ENCODE results near the gene SLC44A1.
A peak's percentile ranks its signal among the peaks of the same experiment; 100 is the strongest.

SLC44A1 gene

DNA sequence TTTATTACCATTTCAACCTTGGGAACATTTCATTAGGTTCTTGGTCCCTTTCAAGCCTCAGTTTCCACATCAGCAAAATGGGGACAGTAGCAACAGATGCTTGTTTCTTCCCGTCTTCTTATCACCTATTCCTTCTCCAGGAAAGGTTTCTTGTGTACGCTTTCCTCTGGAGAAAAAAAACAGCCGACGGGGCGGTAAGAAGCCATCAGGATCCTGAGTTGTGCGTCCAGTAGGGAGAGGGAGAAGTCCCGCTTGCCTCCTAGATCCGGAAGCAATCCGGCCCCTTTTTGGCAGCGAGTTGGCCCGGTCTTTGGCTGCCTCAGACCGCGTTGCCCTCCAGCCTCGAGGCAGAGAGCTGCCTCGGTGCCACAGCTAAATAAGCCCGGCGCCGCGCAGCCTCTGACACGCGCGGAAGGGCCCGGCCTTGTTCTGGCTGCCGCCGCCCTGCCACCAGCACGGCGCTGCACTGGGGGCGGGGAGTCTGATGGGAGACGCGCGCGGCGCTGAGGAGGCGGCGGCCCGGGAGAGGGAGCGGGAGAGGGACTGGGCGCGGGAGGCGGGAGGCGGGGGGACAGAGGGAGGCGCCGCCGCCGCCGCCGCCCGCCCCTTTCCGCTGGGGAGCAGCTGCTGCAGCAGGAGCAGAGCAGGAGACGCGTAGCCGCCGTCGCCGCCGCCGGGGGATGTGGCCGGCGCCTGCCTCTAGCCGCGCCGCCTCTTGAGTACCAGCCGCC is at the start of gene SLC44A1:
SLC44A1 (plus strand) TSS at position 649 of the 731 bp plus-strand sequence. CDS start 218 bp downstream, outside the sequence.
- DNase-seq (ENCODE audit: low spot score) = peak; percentile 95

DNA sequence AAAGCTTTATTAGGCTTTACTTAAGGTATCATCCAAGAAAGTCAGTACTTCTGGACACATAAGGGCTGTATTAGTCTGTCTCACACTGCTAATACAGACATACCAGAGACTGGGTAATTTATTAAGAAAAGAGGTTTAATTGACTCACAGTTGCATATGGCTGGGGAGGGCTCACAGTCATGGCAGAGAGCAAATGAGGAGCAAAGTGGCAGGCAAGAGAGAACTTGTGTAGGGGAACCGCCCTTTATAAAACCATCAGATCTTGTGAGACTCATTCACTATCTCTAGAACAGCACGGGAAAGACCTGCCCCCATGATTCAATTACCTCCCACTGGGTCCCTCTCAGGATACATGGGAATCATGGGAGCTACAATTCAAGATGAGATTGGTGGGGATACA is 49.2 kb upstream of the SLC44A1 start:
- DNase-seq (ENCODE audit: low spot score) = no peak

DNA sequence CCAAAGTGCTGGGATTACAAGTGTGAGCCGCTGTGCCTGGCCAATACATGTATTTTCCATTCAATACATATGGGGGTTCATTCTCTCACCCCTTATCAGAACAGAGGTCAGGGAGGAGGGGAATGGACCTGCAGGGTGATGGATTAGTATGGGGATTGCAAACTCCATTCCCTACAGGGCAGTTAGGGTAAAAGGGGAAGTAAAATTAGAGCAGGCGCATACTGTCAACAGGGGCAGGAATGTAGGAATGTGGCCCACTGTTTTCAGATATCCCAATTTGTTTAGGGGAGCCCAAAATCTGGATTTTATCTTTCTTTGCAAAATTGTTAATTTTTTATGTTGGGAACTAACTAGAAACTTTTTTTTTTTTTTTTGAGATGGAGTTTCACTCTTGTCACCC is 46.4 kb upstream of the SLC44A1 start:
- DNase-seq (ENCODE audit: low spot score) = no peak

DNA sequence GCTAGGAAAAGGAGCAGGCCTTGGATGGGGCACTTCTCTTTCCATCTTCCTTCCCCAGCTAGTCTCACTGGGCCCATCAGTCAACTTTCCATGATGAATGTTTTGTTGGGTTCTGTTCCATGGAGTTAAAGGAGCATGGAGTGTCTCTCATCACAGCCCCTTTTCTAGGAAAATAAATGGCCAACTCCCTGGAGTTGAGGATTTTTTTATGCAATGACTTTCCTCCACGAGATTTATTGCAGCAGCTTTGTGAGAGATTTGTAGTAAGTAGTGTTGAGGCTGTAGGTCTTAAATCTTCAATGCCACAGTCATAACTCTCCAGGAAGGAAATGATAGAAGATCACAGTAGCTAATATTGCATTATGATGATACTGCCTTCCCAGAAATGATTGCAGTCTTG is 45.6 kb upstream of the SLC44A1 start:
- no peak for DNase-seq (ENCODE audit: low spot score)

DNA sequence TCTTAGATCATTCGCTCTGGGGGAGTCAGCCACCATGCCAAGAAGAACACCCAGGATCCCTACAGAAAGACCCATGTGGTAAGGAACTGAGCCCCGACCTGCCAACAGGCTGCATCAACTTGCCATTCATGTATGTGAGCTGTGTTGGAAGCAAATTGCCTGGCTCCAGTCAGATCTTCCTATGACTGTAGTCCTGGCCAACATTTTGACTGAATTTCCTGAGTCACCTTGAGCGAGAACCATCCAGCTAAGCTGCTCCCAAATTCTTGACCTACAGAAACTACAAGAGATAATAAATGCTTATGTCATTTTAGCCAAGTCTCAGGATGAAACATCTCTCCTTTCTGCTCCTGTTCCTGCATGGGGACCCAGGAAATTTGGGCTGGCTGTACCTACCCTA is 40.0 kb upstream of the SLC44A1 start:
- DNase-seq (ENCODE audit: low spot score) = no peak

DNA sequence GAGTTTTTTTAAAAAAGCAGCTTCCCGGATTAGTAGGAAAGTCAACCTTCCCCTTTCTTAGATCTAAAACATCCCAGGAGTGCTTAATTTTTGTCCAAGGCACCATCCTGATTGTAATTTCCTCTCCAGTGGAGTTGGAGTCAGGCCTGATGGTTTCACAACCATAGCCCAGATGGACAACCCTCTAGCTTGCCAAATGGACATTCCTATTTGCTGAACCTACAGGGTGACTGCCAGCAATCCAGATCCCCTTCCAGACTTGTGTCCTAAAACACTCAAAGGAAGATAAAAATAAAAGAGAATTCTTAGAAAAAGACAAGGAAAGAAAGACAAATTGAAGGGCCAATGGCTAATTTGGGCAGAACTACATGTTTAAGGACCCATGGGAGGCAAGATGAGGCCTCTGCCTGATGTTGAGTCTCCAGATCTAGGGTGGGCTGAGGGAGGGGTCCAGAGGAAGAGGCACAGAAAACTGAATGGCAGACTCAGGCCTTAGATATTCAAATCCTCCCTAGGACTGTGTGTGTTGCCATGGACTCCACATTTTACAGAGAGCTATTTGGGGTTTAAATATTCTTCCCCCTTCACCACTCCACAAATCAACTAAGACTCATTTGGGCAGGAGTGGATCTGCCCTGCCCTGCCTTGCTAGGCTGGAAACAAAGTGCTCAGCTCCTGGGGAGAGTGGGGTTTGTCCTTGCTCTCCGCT is 38.5 kb upstream of the SLC44A1 start:
- no peak for DNase-seq (ENCODE audit: low spot score)

DNA sequence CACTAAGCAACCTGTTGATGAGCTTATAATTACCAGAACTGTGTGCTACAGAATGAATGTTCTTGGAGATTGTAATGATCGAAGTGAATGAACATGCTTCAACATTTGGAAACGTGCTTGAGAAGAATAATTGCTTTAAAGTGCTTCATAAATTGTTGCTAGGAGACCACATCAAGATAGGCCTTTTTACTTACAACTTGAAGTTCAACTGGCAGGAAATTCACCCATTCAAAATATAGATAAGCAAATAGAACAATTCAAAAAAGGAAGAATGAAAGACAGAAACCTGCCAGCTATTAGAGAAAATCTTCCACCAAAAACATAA is 38.0 kb upstream of the SLC44A1 start:
- no peak for DNase-seq (ENCODE audit: low spot score)

DNA sequence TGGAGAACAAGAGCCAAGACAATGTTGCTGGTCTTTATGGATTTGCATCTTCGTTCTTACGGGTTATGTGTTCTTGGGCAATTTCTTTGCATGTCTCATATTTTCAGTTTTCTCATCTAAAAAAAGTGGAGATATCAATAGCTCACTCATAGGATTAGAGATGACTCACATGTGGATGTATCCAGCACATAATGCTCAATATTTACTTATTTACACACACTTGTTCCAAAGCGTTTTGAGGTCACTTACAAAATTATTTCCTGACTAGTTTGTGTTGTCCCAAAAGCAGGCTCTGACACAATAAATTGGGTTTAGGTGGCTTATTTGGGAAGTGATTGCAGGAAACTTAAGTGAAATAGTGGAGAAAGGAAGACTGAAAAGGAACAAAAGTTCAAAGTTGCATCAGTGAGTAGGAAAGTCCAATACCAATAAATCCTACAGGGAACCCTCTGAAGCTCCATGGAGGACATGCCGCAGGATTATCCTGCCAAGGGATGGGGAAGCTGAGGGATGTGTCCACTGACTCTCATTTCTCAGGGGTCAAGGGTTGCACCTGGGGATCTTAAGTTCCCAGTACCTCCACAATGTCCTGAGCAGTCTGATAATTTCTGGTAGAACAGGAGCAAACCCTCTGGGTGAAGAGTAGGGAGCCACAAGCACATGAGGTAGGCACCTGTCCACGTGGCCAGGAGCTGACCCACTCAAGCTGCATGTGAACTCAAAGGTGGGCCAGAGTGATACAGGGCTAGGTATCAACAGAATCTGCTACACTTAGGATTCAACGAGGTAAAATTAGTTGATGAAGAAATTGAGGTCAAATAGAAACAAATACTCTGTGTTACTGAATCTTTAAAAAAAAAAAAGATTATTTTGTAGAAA is 37.4 kb upstream of the SLC44A1 start:
- no peak for DNase-seq (ENCODE audit: low spot score)

DNA sequence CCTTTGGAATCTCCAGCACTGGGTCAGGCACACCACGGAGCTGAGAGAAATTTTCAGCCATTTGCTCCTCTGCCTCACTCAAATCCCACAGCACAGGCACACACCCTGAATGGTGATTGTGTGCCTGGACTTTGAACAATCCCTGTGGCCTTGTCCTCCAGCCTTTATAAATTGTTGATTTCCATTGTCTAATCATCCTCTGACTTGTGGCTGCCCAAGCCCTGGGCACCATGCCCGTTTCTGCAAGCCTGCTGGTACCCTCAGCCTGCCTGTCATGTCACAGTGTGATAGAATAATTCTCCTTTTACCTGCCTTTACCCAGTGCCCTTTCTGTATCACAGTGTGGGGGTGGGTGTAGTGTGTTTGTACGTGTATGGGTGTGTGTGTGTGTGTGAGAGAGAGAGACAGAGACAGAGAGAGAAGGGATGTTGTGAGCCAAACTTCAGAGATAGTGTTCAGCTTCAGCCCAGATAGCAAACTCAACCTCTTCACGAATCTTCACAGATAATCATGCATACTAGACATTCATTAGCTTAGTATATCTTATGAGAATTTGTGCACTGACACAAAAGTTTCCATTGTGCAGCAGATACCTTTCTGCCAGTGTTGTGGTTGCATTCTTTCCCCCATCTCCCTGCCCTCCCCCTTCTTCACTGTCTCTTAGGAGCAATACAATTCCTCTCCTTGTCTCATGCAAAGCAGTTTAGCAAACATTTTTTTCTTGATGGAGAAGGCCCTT is 27.8 kb upstream of the SLC44A1 start:
- DNase-seq (ENCODE audit: low spot score) = no peak

DNA sequence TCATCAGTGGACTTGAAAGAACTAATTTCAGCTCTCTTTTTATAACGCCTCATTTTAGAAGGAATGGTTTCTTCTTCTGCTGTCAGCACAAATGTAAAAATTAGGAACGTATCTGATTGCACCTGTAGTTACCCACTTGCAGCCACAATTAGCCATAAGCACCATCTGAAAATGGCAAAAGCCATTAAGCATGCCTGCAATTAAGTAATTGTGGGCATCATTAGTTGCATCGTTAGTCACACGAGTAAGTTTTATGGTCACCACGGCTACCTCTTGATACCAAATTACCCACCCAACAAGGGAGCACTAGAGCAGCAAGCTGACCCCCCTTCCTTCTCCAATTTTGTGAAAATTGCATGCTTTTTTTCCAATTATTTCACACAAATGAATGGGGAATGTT is 25.8 kb upstream of the SLC44A1 start:
- no peak for DNase-seq (ENCODE audit: low spot score)

DNA sequence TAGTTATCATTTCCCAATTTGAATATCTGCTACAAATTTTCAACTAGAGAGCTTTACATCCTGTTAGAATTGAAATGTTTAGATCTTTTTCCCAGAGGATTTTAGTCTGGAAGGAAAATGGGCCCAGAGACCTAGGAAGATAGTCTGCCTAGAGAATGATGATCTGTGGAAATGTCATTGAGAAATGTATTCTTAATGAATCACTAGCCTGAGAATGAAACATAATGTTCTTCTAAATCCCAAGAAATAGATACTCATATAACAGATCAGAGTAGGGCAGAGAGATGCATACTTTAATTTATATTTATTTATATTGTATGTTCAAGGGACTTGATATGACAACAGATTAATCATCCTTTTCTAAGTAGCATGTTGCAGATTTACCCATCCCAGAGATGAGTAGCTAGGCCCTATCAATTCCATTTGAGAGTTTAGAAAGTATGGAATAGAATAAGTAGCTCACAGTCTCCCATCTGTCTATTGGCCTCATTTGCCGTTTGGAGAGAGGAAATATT is 25.1 kb upstream of the SLC44A1 start:
- no peak for DNase-seq (ENCODE audit: low spot score)

DNA sequence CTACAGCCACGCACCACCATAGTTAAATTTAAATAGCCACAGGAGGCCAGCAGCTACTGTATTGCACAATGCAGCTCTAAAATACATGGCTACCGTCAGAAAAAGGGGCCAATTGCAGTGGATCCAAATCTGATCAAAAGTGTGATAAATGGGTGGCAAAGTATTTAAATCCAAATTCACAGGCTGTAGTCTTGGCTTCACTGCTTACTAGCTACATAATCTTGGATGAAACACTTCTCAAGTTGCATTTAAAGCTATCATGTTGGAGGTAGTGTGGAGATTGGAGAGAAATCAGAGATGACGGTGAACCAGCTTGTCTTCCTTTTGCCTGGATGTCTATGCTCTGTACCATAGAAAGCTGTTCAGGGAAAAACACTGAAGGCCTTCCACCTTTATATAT is 24.0 kb upstream of the SLC44A1 start:
- DNase-seq (ENCODE audit: low spot score) = no peak

DNA sequence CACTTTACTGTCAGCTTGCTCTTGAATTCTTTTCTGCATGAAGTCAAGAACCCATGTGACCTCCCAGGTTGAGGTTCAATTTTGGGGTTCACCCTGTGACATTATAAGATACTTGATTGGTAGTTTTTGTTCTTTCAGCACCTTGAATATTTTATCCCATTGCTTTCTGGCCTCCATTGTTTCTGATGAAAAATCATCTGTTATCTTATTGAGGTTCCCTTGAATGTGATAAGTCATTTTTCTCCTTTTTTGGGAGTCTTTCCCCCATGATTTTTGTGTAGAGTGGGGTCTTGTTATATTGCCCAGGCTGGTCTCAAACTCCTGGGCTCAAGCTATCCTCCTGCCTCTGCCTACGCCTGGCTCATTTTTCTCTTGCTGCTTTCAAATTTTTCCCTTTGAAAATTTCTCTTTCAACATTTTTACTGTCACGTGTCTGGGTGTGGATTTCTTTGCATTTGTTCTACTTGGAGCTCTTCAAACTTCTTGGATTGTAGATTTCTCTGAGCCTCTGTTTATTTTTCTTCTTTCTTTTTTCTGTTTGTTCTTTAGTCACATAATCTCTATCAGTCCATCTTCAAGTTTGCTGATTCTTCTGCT is 20.8 kb upstream of the SLC44A1 start:
- no peak for DNase-seq (ENCODE audit: low spot score)

DNA sequence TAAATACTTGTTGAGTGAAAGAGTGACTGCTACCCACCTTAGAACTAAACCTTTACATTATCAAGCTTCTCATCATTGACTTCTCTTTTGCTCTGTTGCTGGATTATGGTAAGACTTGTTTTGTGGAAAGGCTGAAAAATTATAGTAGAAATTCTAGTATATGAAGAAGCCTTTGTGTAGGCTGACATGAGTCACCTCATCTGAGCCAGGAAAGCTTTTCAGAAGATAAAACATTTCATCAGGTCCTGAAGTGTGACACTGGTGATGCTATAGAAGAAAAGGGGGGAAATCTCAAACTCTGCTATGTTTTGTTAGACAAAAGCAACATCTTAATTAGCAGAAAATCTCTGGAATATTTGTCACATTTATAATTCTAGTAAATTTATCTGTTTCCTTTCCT is 18.4 kb upstream of the SLC44A1 start:
- no peak for DNase-seq (ENCODE audit: low spot score)

DNA sequence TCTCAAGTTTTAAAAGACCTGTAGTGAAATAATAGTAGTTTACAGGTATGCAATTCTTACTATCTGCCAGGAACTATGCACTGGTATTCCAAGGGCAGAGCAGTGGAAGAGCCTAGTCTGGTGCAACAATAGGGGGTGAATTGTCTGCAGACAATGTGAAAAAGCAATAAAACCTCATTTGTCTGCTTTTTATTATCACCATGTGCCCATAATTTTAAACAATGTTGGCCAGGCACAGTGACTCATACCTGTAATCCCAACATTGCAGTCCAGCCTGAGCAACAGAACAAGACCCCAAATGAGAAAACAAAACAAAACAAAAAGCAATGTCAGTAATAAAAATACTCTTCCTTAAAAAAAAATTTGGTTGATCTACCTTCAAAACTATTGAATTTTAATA is 12.2 kb upstream of the SLC44A1 start:
- DNase-seq (ENCODE audit: low spot score) = no peak

DNA sequence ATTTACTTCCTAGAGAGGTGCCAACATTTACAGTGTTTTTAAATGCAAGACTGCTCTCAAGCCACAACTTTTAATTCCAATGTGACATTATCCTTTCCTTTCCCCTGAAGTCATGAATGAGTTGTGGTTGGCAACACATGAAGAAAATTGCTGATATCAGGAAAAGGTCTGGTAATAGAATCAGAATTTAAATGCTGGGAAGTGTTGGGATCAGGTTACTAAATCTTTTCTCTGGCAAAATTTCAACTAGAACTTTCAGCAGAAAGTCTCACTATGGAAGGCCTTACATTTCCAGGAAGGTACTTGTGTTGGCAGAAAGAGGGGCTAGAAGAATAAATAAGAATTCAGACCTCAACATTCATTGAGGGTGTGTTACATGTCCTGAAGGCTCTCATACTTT is 10.6 kb upstream of the SLC44A1 start:
- no peak for DNase-seq (ENCODE audit: low spot score)

DNA sequence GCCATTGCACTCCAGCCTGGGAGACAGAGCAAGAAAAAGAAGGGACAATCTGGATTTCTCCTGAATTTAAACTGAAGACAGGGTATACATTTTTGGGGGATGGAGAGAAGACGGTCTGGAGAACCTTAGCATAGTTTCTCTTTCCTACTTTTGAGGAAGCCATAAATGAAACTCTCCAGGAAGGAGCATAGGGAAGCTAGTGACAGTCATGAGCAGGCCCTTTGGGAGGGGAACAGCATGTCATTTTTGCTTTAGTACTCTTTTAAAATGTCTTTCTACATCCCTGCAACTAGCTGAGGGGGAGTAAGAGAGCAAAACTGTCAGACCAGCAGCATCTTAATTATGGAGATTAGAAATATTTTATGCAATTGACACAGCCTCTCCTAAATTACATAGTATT is 8.2 kb upstream of the SLC44A1 start:
- DNase-seq (ENCODE audit: low spot score) = no peak

DNA sequence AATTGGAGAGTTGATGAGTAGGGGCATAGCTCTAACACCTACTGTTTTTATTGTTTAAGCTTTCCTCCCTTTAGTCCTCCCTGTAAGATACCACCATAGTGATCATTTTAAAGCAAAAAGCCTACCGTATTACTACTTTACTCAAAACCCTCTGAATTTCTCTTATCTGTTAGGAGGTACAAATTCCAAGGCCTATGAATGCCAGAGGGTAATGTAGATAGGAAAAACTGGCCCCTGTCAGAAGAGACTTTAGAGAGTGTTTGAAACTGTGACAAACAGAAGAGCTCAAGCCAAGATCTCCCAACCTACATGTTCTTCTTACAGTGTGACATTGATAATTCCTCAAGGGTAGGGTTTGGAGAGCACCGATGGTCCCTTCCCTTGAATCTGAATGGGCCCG is 7.2 kb upstream of the SLC44A1 start:
- no peak for DNase-seq (ENCODE audit: low spot score)

DNA sequence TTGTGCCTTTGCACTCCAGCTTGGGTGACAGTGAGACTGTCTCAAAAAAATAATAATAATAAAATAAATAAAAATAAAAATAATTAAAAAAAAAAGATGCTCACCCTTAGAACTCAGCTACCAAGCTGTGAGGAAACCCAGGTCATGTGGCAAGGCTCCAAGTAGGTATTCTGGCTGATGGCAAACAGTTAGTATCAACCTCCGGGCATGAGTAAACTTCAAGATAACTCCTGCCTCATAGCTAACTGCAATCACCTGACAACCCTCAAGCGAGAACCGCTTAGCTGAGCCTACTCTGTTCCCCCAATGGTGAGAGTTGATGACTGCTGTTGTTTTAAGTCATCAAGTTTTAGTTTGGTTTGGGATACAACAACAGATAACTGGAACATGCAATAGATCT is 6.1 kb upstream of the SLC44A1 start:
- DNase-seq (ENCODE audit: low spot score) = no peak

DNA sequence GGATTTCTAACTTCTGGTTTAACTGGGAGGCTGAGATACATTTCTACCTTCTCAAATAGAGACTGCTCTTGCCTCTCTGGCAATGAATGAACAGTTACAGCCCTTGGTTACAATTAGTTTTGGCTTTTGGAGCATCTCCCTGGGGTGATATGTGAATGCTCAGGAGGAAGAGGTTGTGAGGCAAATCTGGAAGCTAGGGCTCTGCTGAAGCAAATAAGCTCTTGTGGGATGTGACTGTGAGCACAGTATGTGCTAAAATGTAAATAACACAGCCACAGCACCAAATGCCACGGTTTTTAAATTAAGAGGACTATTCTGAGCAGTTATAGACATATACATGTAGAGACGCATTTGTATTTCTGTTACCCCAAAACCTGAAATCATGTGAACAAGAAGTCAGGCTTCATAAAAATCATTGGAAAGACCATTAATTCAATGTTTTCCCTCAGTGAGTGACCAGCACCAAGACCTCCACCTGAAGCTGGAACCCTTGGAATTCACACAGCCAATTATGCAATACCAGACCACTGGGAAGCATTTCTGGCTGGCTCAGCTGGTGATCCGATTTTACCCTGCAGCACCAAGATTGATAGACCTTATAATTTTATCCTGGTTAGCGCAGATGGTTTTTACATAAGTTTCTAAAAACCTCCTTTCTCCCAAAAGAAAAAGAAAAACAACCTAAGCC is 3.0 kb upstream of the SLC44A1 start:
- DNase-seq (ENCODE audit: low spot score) = no peak

DNA sequence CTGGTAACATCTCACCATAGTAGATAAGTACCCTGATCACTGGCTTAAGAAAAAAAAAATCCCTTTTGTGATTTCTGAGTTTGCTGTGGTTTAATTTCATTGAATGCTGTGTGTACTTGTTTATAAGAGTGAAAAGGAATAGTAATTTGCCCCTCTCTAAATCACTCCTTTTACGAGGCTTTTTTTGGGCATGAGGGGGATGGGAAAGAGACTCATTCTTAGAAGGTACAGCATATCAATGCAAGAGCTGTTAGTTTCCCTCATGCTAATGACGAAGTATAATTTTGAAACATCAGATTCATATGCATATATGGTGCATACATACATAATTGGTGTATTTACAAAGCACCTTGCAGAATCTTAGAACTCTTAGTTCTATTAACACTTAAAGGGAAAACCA is 2.4 kb upstream of the SLC44A1 start:
- no peak for DNase-seq (ENCODE audit: low spot score)
